NCI-H2196 treated with DMSO at 0.1 percent for 48 hours (cell line): ENCODE data around the gene GCK.

Source experiments
- DNase-seq: peaks from one replicate; lab custom pipeline; 2025; ENCODE audit not compliant: unreplicated experiment; lab: John Stamatoyannopoulos, UW

Gene GCK

GRCh38 chr7:44106311-44107065, 82.8 kb downstream of the GCK start:
- DNase-seq, result no peak

GRCh38 chr7:44105832-44106231, 83.4 kb downstream of the GCK start:
- no peak for DNase-seq

- DNase-seq, result no peak
These were observed 84.1 kb downstream of the GCK start for GRCh38 chr7:44104860-44105771.

- no peak for DNase-seq
These were observed 85.0 kb downstream of the GCK start, which contains the start of gene AEBP1 for GRCh38 chr7:44103923-44104859. AEBP1 (plus strand) TSS chr7:44104345; CDS start chr7:44104666, 321 bp downstream.

GRCh38 chr7:44103566-44103922, 85.7 kb downstream of the GCK start:
- DNase-seq, result no peak

- no peak for DNase-seq
These were observed 86.2 kb downstream of the GCK start for GRCh38 chr7:44102846-44103565.

- DNase-seq, result no peak
These were observed 87.0 kb downstream of the GCK start for GRCh38 chr7:44101966-44102845.

GRCh38 chr7:44101303-44101965, 87.8 kb downstream of the GCK start:
- DNase-seq, result no peak

GRCh38 chr7:44100458-44101302, 88.6 kb downstream of the GCK start:
- DNase-seq, result no peak

- no peak for DNase-seq
These were observed 89.6 kb downstream of the GCK start for GRCh38 chr7:44099669-44100068.

GRCh38 chr7:44098092-44099068, 90.9 kb downstream of the GCK start:
- DNase-seq, result no peak

- no peak for DNase-seq
These were observed 91.9 kb downstream of the GCK start for GRCh38 chr7:44097064-44097932.

GRCh38 chr7:44096326-44096881, 92.8 kb downstream of the GCK start:
- DNase-seq, result no peak

GRCh38 chr7:44095781-44096180, 93.5 kb downstream of the GCK start:
- no peak for DNase-seq

- DNase-seq, result no peak
These were observed 94.2 kb downstream of the GCK start for GRCh38 chr7:44094883-44095592.
